ENCODE results near the gene NISCH. TPM values are rescaled to one million over a fixed set of nuclear protein-coding genes. Genes with fewer than 3 reads are reported as not detected.

Gene NISCH
- total RNA-seq, 1 experiment from 2014 or later = 48.6 TPM

GRCh38 chr3:52468336-52468735 is 12.9 kb downstream of the NISCH start:
- Histone ChIP-seq H3K27ac (ENCODE audit: low read depth, low read length, poor library complexity, severe bottlenecking) (no peak overlapping the region), H3K4me1 (ENCODE audit: insufficient read depth, low read length, poor library complexity, severe bottlenecking) (no peaks in the 10 kb centered on the region), H3K9me3 (ENCODE audit: low read depth, low read length, poor library complexity, severe bottlenecking) (no peaks in the 10 kb centered on the region), H3K36me3 (ENCODE audit: insufficient read depth, low read length, poor library complexity, severe bottlenecking) (no peaks in the 10 kb centered on the region), H3K4me3 (ENCODE audit: low read depth, low read length, poor library complexity, severe bottlenecking) (no peak overlapping the region), H3K27me3 (replicated peaks; ENCODE audit: insufficient read depth, low read depth, low read length, poor library complexity) (no peaks in the 10 kb centered on the region)
- intact Hi-C loops (cut with micrococcal nuclease; ENCODE audit: unreplicated experiment) = no loop called here
- peak; percentile 14 for DNase-seq (ENCODE audit: low spot score)
- CTCF ChIA-PET = no interaction called here
- no TSS peak for BruUV-seq (replicated peaks)
- POLR2A ChIA-PET (ENCODE audit: low non-redundant PET) = no interaction called here
- TF ChIP-seq CTCF (conservative IDR thresholded peaks at IDR 0.05; ENCODE audit: low read depth, low read length) (no peak), EZH2 (IDR thresholded peaks at IDR 0.05; ENCODE audit: borderline replicate concordance, low read depth, low read length, poor library complexity, severe bottlenecking) (no peak)

GRCh38 chr3:52469001-52469400 is 13.6 kb downstream of the NISCH start:
- intact Hi-C loops (cut with micrococcal nuclease; ENCODE audit: unreplicated experiment) = no loop called here
- Histone ChIP-seq H3K36me3 (ENCODE audit: insufficient read depth, low read length, poor library complexity, severe bottlenecking) (peaks cover 3% of the 10 kb centered on the region), H3K9me3 (ENCODE audit: low read depth, low read length, poor library complexity, severe bottlenecking) (no peaks in the 10 kb centered on the region), H3K27me3 (replicated peaks; ENCODE audit: insufficient read depth, low read depth, low read length, poor library complexity) (no peaks in the 10 kb centered on the region), H3K27ac (ENCODE audit: low read depth, low read length, poor library complexity, severe bottlenecking) (no peak overlapping the region), H3K4me1 (ENCODE audit: insufficient read depth, low read length, poor library complexity, severe bottlenecking) (no peaks in the 10 kb centered on the region), H3K4me3 (ENCODE audit: low read depth, low read length, poor library complexity, severe bottlenecking) (no peak overlapping the region)
- no TSS peak for BruUV-seq (replicated peaks)
- POLR2A ChIA-PET (ENCODE audit: low non-redundant PET) = no interaction called here
- DNase-seq (ENCODE audit: low spot score) = no peak
- TF ChIP-seq EZH2 (IDR thresholded peaks at IDR 0.05; ENCODE audit: borderline replicate concordance, low read depth, low read length, poor library complexity, severe bottlenecking) = no peak
- no peak for TF ChIP-seq CTCF (conservative IDR thresholded peaks at IDR 0.05; ENCODE audit: low read depth, low read length)
- CTCF ChIA-PET = no interaction called here

DNA sequence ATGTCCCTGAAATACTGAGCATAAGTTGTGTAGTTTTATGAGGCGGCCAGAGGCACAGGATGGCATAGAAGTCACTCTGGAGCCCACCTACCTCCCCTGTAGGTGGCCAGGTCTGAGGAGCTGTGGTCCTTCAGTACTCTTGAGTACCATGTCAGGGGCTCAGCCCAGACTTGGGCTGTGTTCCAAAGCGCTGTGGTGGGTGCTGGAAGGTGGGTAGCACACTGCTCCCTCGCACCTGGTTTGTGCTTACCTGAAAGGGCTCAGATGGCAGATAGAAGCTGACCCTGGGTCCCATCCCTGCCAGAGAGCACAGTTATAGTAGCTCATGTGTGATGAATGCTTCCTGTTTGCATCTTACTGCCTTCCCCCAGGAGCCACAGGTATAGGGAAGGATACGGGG is 15.5 kb downstream of the NISCH start:
- ChIA-PET POLR2A (ENCODE audit: low non-redundant PET) (no interaction called here), CTCF (no interaction called here)
- H3K27ac ChIP-seq (ENCODE audit: low read depth, low read length, poor library complexity, severe bottlenecking) = no peak overlapping the region
- H3K9me3 ChIP-seq (ENCODE audit: low read depth, low read length, poor library complexity, severe bottlenecking) = no peaks in the 10 kb centered on the region
- intact Hi-C loops (cut with micrococcal nuclease; ENCODE audit: unreplicated experiment) = no loop called here
- H3K4me3 ChIP-seq (ENCODE audit: low read depth, low read length, poor library complexity, severe bottlenecking) = no peak overlapping the region
- no peaks in the 10 kb centered on the region for H3K4me1 ChIP-seq (ENCODE audit: insufficient read depth, low read length, poor library complexity, severe bottlenecking)
- H3K27me3 ChIP-seq (replicated peaks; ENCODE audit: insufficient read depth, low read depth, low read length, poor library complexity) = no peaks in the 10 kb centered on the region
- no TSS peak for BruUV-seq (replicated peaks)
- H3K36me3 ChIP-seq (ENCODE audit: insufficient read depth, low read length, poor library complexity, severe bottlenecking) = peaks cover 5% of the 10 kb centered on the region
- no peak for TF ChIP-seq CTCF (conservative IDR thresholded peaks at IDR 0.05; ENCODE audit: low read depth, low read length)
- DNase-seq (ENCODE audit: low spot score) = no peak
